ENCODE measurements around the gene STARD3. TPM values are rescaled to one million over a fixed set of nuclear protein-coding genes. Genes with fewer than 3 reads are reported as not detected.

The STARD3 gene
- total and polyA plus RNA-seq, 2 donors (not counting 3 experiments of a cell fraction or from before 2014, with no cell fraction given) = 51.0 to 75.7 TPM

GRCh38 chr17:39658346-39658745 is 21.4 kb downstream of the STARD3 start:
- ChIA-PET CTCF (interaction anchor here (1.1 kb wide), 1 partner anchor 35 kb away, joined by 3 read pairs; no protein-coding TSS in a partner anchor), POLR2A (no interaction called here)
- Histone ChIP-seq H3K4me1 (ENCODE audit: control insufficient read depth, extremely low read depth, insufficient read depth, low read length) (peaks cover 16% of the 10 kb centered on the region), H3K9ac (replicated peaks; ENCODE audit: extremely low read depth, insufficient read depth, low read length) (no peak overlapping the region), H3K9me1 (replicated peaks; ENCODE audit: control insufficient read depth, extremely low read depth, insufficient read depth, low read length) (no peaks in the 10 kb centered on the region), H3K36me3 (ENCODE audit: control insufficient read depth in 2 of 2, extremely low read depth in 1 of 2, insufficient read depth in 2 of 2, low read length in 2 of 2) (peaks cover 0 to 2% of the 10 kb centered on the region in 2 experiments), H3K27ac (ENCODE audit: insufficient read depth, low read depth, low read length) (no peak overlapping the region), H3K79me2 (ENCODE audit: control insufficient read depth, insufficient read depth, low read length) (no peaks in the 10 kb centered on the region), H4K20me1 (replicated peaks; ENCODE audit: control insufficient read depth, extremely low read depth, insufficient read depth, low read length) (no peaks in the 10 kb centered on the region), H2AFZ (ENCODE audit: low read depth, low read length) (no peak overlapping the region), H3K4me2 (ENCODE audit: insufficient read depth, low read length) (no peak overlapping the region), H3K4me3 (replicated peaks in 1 of 3; ENCODE audit: insufficient read depth in 1 of 3, low read depth in 1 of 3, low read length in 3 of 3) (no peak overlapping the region), H3K9me3 (replicated peaks; ENCODE audit: control insufficient read depth, insufficient read depth, low read length) (no peaks in the 10 kb centered on the region), H3K27me3 (ENCODE audit: control insufficient read depth in 2 of 2, insufficient read depth in 2 of 2, low read length in 2 of 2) (no peaks in the 10 kb centered on the region)
- dilution Hi-C loops (cut with MboI; ENCODE audit: extremely low pct_ligation_motif_present, low sequenced_read_pairs) (no loop called here), intact Hi-C loops (cut with micrococcal nuclease) (no loop called here)
- no peak for DNase-seq (ENCODE audit: low read depth, low spot score)
- no TSS peak for BruUV-seq (replicated peaks)
- TF ChIP-seq EZH2 (IDR thresholded peaks at IDR 0.05; ENCODE audit: borderline replicate concordance, low read depth, low read length, severe bottlenecking) (no peak), CTCF (IDR thresholded peaks at IDR 0.05; ENCODE audit: extremely low read depth in 1 of 2, insufficient read depth in 1 of 2, low read depth in 1 of 2, low read length in 2 of 2) (no peak), MYC (IDR thresholded peaks at IDR 0.05; ENCODE audit: low read depth, low read length) (no peak), JUN (IDR thresholded peaks at IDR 0.05; ENCODE audit: borderline replicate concordance, insufficient read depth, insufficient read length, low read depth) (no peak), GATA2 (IDR thresholded peaks at IDR 0.05; ENCODE audit: insufficient read depth, insufficient read length, low read depth, low read length) (no peak), POLR2AphosphoS5 (IDR thresholded peaks at IDR 0.05; ENCODE audit: insufficient read depth, low read depth, low read length) (no peak), POLR2A (IDR thresholded peaks at IDR 0.05; ENCODE audit: low read depth, low read length) (no peak), FOS (IDR thresholded peaks at IDR 0.05; ENCODE audit: borderline replicate concordance, insufficient read depth, low read length) (no peak)
- TF ChIP-seq, protein P1, sequence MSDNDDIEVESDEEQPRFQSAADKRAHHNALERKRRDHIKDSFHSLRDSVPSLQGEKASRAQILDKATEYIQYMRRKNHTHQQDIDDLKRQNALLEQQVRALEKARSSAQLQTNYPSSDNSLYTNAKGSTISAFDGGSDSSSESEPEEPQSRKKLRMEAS (IDR thresholded peaks at IDR 0.05; ENCODE audit: insufficient read depth, insufficient read length) = no peak
- FAIRE-seq = no peak

Data from endothelial cell of umbilical vein (primary cell).